ENCODE measurements around the gene TIMM10B. TPM values are rescaled to one million over a fixed set of nuclear protein-coding genes. Genes with fewer than 3 reads are reported as not detected.

Gene TIMM10B
- total and polyA plus RNA-seq, 7 donors: 12.5 to 32.8 (median 16.5) TPM

DNA sequence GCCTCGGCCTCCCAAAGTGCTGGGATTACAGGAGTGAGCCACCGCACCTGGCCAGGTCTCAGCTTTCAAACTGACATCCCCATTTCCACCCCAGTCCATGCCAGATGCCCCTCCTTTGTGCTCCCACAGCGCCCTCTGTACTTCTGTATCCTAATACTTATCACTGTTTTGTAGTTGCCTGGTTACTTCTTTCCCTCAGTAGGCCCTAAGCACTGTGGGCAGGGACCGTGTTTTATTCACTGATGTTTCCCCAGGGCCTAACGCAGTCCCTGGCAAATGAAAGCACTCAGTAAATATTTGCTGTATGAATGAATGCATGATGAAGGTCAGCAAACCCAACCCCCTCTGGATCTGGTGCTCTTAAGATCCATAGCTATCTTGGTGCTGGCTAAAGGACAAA lies 5.4 kb upstream of the TIMM10B start:
- Histone ChIP-seq H3K27me3 (ENCODE audit: insufficient read depth in 3 of 3, low read length in 2 of 3) (no peaks in the 10 kb centered on the region), H3K9me3 (no peaks in the 10 kb centered on the region), H3K36me3 (ENCODE audit: insufficient read depth in 1 of 2, low read depth in 1 of 2) (peaks cover 0 to 39% of the 10 kb centered on the region in 2 donors), H3K4me3 (no peak overlapping the region), H3K4me1 (peaks cover 19% of the 10 kb centered on the region), H3K27ac (no peak overlapping the region)
- 68 to 75% (median 74%) methylated on average over 5 of the region's 5 CpGs for WGBS, 3 donors
- DNase-seq (no peak), ATAC-seq (no peak)
- no peak for TF ChIP-seq CTCF (IDR thresholded peaks at IDR 0.05)
- intact Hi-C loops (cut with DNase I): loop anchor here (5.0 to 10.0 kb wide), 2 partner anchors 141 to 241 kb away; partner anchors contain the start of genes CNGA4 (in 2 of the 2), FHIP1B (in 2 of the 2) and TPP1 (in 1 of the 2)

- no peak overlapping the region for H3K27ac ChIP-seq
- 83 to 90% (median 89%) methylated on average over 4 of the region's 4 CpGs for WGBS, 3 donors
- intact Hi-C loops (cut with DNase I): loop anchor here (5.0 to 10.0 kb wide), 2 partner anchors 141 to 242 kb away; partner anchors contain the start of genes CNGA4 (in 2 of the 2), FHIP1B (in 2 of the 2) and TPP1 (in 1 of the 2)
- DNase-seq (no peak), ATAC-seq (no peak)
- no peaks in the 10 kb centered on the region for H3K9me3 ChIP-seq
- no peak overlapping the region for H3K4me3 ChIP-seq
- no peak for TF ChIP-seq CTCF (IDR thresholded peaks at IDR 0.05)
- H3K4me1 ChIP-seq: peaks cover 19% of the 10 kb centered on the region
- H3K27me3 ChIP-seq (ENCODE audit: insufficient read depth in 3 of 3, low read length in 2 of 3): no peaks in the 10 kb centered on the region
- H3K36me3 ChIP-seq (ENCODE audit: insufficient read depth in 1 of 2, low read depth in 1 of 2): peaks cover 0 to 39% of the 10 kb centered on the region in 2 donors
These were observed 4.7 kb upstream of the TIMM10B start for GRCh38 chr11:6476571-6476970.

DNA sequence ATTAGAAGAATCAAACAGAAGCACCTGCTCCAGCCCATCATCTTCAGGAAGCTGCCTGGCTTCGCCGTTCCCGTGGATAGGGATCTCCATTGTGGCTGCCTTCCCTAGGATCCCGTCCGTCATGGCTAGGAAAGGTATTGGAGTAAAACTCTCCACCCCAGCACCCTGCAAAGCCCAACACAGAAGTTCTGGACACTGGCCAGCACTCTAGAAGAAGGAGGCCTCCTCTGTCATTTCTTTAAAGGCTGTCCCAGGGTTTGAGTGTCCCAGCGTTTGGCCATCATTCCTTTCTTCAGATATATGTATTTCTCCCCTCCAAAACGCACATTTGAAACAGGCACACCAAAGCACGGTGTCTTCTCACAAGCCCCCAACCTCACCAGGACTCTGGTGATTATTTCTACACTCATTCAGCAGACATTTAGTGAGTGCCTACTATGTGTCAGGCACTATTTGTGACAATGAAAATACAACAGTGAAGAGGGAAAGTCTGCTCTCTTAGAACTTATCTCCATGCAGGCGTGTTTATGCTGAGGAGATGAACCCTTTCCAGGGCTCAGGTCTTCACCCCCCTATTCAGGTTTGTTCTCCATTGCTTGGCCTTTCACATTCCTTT lies 894 bp upstream of the TIMM10B start:
- H3K4me3 ChIP-seq: peak overlapping the region; percentile 93
- peaks cover 21% of the 10 kb centered on the region for H3K4me1 ChIP-seq
- ATAC-seq (no peak), DNase-seq (no peak)
- H3K9me3 ChIP-seq: no peaks in the 10 kb centered on the region
- H3K36me3 ChIP-seq (ENCODE audit: insufficient read depth in 1 of 2, low read depth in 1 of 2): peaks cover 9 to 71% of the 10 kb centered on the region in 2 donors
- H3K27ac ChIP-seq: peak overlapping the region; percentile 95
- H3K27me3 ChIP-seq (ENCODE audit: insufficient read depth in 3 of 3, low read length in 2 of 3): no peaks in the 10 kb centered on the region
- TF ChIP-seq CTCF (IDR thresholded peaks at IDR 0.05): no peak
- intact Hi-C loops (cut with DNase I): loop anchor here (5.0 kb wide), 2 partner anchors 88 to 132 kb away; partner anchors contain the start of genes SMPD1 (in 1 of the 2) and TAF10 (in 1 of the 2)
- WGBS, 3 donors: 29 to 43% (median 33%) methylated on average over 9 of the region's 9 CpGs

DNA sequence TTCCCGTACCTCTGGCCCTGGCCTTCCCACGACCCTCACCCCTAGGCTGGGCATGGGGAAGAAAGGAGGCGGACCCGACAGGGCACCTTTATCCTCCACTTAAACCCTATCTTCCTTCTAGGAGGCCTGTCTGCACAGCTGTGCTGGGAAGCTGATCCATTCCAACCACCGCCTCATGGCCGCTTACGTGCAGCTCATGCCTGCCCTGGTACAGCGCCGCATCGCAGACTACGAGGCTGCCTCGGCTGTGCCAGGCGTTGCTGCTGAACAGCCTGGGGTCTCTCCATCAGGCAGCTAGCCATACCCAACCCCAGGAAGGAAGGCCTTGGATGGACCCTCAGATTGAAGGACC lies 599 bp downstream of the TIMM10B start:
- H3K36me3 ChIP-seq (ENCODE audit: insufficient read depth in 1 of 2, low read depth in 1 of 2): peaks cover 13 to 78% of the 10 kb centered on the region in 2 donors
- intact Hi-C loops (cut with DNase I): loop anchor here (5.0 kb wide), 2 partner anchors 90 to 130 kb away; partner anchors contain the start of genes SMPD1 (in 1 of the 2) and TAF10 (in 1 of the 2)
- 4% methylated on average over 13 of the region's 13 CpGs for WGBS, 3 donors
- no peak for DNase-seq
- no peaks in the 10 kb centered on the region for H3K27me3 ChIP-seq (ENCODE audit: insufficient read depth in 3 of 3, low read length in 2 of 3)
- TF ChIP-seq CTCF (IDR thresholded peaks at IDR 0.05): no peak
- H3K4me1 ChIP-seq: peaks cover 21% of the 10 kb centered on the region
- H3K4me3 ChIP-seq: peak overlapping the region; percentile 93
- H3K27ac ChIP-seq: peak overlapping the region; percentile 95
- ATAC-seq: peak in 3 of 4 donors; percentile 6 to 31 (median 9)
- no peaks in the 10 kb centered on the region for H3K9me3 ChIP-seq
